Activated T-helper 1 cell treated with Interleukin-2 at 50 U/mL for 16 hours (primary cell): ENCODE measurements around the gene SEMA5B.

Experiments used
- DNase-seq: peaks from one replicate; pipeline ENCODE4 v3.0.0-alpha.2; 2020; ENCODE audit warnings: low read depth

Gene SEMA5B

DNA sequence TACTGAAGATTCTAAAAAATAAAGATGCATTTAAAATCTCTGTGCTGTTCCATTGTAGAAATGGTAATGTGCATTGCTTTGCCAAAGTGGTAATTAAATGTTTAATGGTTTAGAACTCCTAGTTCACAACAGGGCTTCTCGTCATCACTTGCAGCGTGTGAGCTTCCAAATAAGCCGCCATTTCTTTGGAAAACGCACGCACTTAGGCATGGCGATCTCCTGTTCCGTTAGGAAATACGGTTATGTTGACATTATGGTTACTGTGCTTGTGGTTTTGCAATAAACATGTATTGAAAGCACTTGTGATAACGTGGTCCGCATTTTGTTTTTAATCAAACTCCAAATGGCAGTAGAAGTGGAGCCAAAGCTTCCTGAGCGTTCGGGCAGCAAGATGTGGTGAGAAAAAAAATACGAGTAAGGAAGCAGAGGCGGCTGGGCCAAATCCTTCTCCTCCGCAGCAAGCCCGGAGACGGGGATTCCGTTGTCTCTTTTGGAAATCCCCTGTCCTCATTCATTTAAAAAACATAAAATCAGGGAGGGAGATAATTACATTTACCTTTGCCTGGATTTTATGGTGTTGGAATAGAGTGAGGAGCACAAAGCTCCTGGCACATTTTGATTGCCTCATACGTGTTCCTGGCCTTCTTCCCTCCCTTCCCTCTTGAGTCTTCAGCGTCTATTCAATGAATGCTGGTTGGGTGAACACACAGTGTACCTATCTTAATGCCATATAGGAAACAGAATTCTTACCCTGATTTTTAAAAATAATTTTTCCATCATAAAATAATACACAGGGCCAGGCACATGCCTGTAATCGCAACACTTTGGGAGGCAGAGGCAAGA lies 135.2 kb downstream of the SEMA5B start:
- DNase-seq: no peak

DNA sequence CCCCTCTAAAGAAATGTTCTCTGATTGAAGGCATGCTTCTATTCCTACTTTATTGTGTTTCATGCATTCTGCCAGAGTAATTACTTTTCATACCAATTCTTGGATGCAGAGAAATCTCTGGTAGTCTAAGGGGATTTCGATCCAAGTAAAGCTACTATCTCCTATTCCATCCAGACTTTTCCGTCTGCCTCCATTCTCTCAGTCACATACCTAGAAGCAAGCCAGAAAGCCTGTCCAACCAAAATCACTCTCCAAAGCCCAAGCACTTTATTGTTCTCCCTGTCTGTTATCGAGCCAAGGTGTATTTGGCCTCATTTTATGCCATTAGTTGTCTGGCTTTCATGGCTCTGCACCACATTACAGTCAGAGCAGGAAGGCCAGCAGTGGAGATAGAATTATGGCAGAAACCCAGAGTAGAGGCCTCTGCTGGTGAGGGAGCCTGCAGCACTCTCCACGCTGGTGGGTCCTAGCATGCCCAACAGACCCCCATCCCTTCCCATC lies 136.8 kb downstream of the SEMA5B start:
- no peak for DNase-seq

DNA sequence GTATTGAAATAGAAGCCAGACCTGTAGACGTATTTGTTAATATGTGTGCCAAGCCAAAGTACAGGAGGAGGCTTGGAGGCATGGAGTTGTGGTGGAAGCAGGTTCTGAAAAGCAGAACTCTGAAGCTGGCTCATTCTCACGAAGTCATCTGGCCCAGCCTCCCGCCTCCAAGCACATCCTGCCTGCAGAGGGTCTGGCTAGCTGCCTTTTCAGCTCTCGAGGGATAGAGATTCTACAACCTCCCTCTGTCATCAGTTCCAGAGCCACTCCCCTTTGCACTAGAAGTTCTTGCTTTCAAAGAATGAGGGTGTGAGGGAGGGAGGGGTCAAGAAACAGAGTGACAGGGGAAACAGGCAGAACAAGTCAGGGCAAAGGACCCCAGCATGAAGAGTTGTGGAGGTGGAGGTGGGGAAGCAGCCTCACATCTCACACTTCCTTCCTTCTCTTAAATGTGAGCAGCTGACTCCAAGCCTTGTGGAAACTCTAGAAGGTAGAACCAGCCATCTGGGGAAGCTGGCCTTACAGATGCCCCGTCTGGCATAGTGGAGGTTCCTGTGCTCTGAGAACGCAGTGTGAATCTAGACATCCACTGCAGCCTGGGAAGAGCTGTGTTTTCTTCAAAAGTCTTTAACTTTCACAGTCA lies 137.4 kb downstream of the SEMA5B start:
- DNase-seq: no peak

DNA sequence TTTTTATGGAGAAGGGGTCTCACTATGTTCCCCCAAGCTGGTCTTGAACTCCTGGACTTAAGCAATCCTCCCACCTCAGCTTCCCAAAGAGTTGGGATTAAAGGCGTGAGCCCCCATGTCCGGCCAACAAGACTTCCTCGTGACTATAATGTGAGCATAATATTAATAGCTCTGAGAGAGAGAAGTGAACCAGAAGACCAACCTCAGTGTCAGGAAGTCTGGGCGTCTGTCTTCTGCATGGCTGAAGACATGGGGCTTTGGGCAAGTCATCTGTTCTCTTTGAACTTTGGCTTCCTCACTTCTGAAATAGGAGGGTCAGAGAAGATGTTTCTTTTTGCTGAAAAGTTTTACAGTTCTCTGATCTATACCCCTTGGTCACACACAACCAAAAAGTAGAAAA lies 140.6 kb downstream of the SEMA5B start:
- DNase-seq: no peak

DNA sequence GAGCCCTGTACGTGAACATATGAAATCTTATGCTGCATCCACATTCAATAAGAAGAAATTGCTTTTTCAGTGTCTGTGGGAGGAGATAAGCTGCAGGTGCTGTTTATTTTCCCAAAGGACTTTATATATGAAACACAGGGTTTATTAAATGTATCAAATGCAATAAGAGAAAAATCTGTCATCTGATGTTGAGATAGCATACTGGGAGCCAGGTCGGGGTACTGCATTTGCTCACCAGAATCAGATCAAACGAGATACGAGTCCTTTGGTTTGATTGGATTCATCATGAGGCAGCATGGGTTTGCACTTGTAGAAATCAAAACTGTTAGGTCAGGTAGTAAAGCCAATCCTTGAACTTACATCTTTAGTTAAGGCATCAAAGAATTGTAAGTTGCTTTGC lies 141.3 kb downstream of the SEMA5B start:
- no peak for DNase-seq

DNA sequence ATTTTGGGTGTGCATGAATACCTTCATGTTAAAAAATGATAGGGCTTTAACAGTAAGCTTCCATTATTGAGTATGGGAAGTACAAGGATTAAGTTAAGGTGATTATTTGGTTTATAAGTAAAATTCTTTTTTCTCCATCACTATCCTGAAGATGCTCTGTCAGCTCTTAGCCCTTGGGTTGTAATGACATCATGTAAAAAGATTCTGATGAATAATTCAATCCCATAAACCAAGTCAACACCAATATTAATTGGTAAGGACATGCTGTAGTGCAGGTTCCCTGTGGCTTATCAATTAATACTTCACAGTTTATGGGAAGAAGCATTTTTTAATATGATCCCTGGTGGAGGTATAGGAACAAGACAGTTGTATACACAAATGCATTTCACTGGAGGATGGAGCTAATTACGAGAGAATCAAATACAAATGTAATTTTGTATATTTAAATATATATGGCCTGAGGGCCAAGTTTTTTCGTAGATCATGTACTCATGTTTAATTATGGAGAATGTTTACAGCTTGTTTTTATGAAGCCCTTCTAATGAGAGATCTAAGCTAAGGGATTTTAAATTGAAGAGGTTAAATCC lies 145.1 kb downstream of the SEMA5B start:
- no peak for DNase-seq

DNA sequence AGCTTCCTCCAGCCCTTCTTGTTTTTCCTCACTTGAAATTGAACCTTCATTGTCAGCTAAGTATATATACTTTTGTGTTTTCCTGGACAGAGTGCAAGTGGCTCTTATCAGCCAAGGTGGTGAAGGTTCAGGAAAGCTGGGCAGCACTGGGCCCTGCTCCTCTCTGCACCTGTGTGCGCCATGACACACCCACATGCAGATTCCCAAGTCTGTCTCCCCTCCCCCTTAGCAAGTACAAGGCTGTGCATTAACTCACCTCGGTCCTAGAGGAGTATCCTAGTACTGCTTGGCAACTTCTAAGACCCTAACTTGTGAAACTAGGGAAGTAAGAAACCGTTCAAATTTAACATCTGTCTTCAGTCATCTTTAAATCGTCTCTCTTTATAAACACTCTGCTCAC lies 146.9 kb downstream of the SEMA5B start:
- DNase-seq: no peak

DNA sequence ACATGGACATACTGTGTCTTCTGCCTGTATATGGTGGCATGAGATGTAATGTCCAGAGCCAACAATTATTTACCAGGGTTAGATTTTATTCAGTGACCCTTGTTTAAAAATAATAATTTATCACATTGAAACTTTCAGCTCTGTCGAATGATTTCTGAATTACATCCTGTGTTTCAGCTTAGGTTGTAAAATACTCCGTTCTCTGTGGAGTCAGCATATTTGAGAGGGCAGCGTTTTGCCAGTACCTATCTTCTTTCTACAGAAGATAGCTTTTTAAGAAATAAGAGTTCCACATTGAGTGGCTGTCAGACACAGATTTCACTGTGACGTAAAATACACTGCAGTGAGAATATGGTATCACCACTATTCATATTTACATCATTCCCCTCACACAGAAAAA lies 147.4 kb downstream of the SEMA5B start:
- DNase-seq: no peak

DNA sequence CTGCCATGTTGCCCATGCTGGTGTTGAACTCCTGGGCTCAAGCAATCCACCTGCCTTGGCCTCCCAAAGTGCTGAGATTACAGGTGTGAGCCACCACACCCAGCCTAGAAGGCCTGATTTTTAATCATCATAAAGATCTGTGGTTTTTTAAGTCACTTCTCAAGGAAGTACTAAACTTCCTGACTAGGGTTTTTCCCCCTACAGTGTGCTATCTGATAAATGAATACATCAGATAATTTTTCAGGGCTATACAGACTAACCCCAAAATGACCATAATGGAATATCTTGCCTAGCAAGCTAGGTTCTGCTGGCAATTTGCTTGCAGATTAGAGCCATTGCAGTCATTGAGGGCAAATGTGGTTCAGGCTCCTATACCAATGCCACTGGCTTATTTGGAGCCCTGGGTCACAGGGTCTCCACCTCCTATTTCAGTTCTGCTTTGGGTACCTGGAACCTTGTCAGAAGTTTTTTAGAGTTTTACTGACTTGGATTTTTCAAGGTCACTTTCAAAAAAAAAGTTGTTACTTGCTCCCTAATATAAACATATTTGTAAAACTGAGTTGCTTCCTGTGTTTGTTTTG lies 151.9 kb downstream of the SEMA5B start:
- no peak for DNase-seq

DNA sequence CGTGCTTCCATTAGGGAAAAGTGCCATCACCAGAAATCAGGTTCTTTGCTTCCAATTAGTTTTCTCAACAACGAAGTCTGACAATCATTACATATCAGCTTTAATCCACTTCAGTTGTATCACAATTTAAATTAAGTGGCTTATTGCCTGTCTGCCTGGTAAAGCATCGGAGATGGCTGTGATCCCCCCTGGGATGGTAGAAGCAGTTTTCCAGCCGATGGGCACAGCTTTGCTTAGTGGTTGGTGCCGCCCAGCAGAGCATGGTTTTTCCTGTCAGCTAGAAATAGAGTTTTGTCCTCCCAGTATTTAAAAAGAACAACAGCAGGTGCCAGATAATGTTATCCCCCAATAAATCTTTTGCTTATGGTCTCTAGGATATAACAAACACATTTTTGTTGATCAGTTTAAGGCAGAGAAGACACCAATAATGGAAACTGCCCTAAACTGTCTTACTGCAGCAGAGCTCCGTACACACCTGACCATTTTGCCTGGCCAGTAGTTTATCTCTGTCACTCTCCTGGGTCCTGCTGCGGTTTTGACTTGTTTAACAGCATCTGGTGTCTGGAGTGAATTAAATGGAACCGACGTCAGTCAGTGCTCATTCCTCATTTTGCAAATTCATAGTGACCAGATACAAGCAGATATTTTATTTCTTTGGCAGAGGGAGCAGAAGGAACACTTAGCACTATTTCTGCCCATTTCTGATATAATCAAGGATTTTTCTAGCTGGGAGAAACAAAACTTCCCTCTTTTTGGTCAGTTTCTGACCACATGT lies 153.6 kb downstream of the SEMA5B start:
- DNase-seq: no peak

DNA sequence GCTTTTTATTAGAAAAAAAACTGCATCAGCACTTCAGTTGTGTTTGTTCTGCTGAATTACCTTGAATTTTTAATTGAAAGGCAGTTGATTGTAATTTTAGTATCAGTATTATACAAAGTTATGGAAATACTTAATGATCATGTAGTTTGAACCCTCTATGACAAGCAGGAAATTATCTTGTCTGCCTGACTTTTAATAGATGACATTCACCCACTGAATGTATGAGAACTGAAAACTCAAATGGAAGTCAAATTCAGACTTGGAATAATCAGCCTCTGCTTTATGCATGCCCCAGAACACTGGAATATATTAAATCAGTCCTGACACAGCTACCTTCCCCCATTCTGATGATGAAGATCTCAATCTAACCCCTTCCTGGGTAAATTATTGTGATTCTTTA lies 159.2 kb downstream of the SEMA5B start:
- no peak for DNase-seq

DNA sequence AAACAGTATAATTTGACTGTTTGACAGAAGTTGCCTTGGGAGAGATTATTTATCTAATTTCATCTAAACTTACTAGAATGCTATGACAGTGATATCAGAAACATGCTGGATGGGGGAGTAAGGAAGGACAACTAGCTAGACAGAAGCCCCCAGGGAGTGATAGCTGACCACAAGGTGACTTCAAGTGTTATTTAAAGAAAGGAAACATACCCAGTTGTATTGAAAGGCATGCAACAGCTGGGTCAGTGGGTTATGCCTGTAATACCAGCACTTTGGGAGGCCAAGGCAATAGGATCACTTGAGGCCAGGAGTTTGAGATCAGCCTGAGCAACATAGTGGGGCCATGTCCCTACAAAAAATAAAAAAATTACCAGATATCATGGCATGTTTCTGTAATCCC lies 163.1 kb downstream of the SEMA5B start:
- DNase-seq: no peak

DNA sequence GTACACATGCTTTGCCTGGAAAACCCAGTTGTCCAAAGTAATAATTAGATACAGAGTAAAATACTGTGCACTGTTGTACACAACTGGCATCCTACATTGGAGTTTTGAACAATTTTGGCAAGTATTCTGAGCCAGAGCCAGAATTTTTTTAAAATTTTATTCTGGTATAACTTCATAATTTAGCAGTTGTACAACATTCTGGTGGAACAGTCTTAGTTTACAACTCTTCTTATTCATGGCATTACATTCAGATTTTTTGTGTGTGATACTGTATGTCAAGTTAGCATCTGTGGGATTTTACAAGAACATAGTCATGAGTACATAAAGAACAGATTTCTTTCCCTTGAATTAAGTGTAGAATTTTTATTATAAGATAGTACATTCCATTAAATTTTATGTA lies 165.2 kb downstream of the SEMA5B start:
- DNase-seq: no peak
